ENCODE results near the gene TRPT1. TPM values are rescaled to one million over a fixed set of nuclear protein-coding genes. Genes with fewer than 3 reads are reported as not detected.
A peak's percentile ranks its signal among the peaks of the same experiment; 100 is the strongest.

TRPT1 gene
- total RNA-seq, 2 donors from 2014 or later, result 30.5 to 35.7 TPM

DNA sequence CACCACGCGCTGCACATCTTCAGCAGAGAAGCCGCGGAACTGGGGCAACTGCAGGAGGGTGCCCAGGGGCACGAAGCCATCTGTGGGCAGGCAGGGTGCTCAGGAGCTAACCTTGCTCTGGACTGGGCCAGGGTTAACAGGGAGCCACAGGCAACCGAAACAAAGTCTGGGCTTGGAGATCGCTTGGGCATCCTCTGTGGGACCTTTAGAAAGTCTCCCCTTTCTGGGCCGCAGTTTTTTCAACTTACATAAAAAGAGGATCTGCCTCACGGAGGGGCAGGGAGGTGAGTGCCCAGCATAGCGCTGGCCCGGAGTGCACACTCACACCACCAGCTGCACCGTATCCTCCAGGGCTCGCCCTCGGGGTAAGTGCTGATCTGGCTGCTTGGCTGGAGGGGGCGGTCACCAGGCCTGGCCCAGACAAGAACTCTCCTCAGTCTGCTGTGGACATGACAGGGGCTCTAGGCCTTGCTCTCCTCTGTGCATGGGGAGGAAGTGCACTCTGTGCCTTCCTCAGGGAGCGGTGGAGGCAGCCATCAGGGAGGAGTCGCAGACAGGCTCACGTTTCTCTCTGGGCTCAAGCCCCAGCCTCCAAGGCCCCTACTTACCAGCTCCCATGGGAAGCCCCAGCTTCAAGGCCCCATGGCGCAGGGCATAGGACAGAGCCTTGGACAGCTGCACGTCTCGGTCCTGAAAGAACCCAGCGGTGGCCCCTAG lies 937 bp downstream of the TRPT1 start:
- peak overlapping the region; percentile 84 for H3K4me3 Mint-ChIP-seq
- H3K4me1 Mint-ChIP-seq (ENCODE audit: low read depth in 2 of 2), result peaks cover 20 to 25% of the 10 kb centered on the region in 2 donors
- H3K27me3 Mint-ChIP-seq, result no peaks in the 10 kb centered on the region
- H3K36me3 Mint-ChIP-seq, result no peaks in the 10 kb centered on the region
- no peak for ATAC-seq
- no peaks in the 10 kb centered on the region for H3K9me3 Mint-ChIP-seq
- H3K27ac Mint-ChIP-seq, result peak overlapping the region; percentile 79 to 80
- no peak for DNase-seq (ENCODE audit: low spot score)

DNA sequence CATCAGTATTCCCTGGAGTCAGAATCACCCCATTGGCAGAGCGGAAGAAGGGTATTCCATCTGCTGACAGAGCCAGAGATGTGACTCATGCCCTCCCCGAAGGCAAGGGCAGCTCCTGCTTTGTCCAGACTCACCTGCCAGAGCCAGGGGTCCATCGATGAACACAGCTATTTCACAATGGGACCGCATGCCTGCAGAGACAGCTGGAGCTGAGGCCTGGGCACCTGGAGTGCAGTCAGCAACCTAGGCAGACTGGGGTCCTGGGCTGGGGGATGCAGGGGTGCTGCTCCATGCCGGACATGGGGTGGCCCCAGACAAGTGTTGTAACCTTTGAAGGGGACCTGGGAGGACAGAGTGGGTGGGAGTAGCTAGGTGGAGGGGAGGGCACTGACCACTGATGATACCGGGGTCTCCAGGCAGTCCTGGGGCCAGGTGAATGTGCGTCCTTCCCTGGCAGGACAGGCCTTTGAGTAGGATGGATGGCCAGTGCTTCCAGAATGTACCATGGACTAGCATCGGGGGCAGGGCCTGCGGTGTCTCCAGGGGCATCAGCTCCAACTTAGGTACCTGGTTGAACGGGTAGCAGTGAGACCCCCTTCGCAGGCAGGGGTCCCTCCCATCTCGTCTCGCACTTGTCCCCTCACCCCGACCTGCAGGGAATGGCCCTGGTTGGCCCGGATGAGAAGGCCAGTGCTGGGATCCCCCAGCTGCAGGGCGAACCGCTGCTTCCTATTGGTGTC lies 1.7 kb downstream of the TRPT1 start:
- Mint-ChIP-seq H3K9me3 (no peaks in the 10 kb centered on the region), H3K36me3 (no peaks in the 10 kb centered on the region), H3K4me1 (ENCODE audit: low read depth in 2 of 2) (peaks cover 15 to 18% of the 10 kb centered on the region in 2 donors), H3K4me3 (peak overlapping the region; percentile 84), H3K27me3 (no peaks in the 10 kb centered on the region), H3K27ac (peak overlapping the region; percentile 79 to 80)
- DNase-seq (ENCODE audit: low spot score) (peak; percentile 53), ATAC-seq (no peak)

- Mint-ChIP-seq H3K9me3 (no peaks in the 10 kb centered on the region), H3K27ac (no peak overlapping the region), H3K27me3 (no peaks in the 10 kb centered on the region), H3K36me3 (no peaks in the 10 kb centered on the region), H3K4me3 (no peak overlapping the region), H3K4me1 (ENCODE audit: low read depth in 2 of 2) (peaks cover 20% of the 10 kb centered on the region in 2 donors)
- ATAC-seq (no peak), DNase-seq (ENCODE audit: low spot score) (peak; percentile 60)
These were observed 2.9 kb downstream of the TRPT1 start for GRCh38 chr11:64223001-64223651.

GRCh38 chr11:64222651-64223000 lies 3.4 kb downstream of the TRPT1 start:
- Mint-ChIP-seq H3K27ac (no peak overlapping the region), H3K4me1 (ENCODE audit: low read depth in 2 of 2) (peaks cover 16 to 19% of the 10 kb centered on the region in 2 donors), H3K9me3 (no peaks in the 10 kb centered on the region)

GRCh38 chr11:64220798-64221197 lies 5.2 kb downstream of the TRPT1 start:
- ATAC-seq (no peak), DNase-seq (ENCODE audit: low spot score) (no peak)
- Mint-ChIP-seq H3K4me3 (no peak overlapping the region), H3K27me3 (no peaks in the 10 kb centered on the region), H3K27ac (no peak overlapping the region), H3K9me3 (no peaks in the 10 kb centered on the region), H3K4me1 (ENCODE audit: low read depth in 2 of 2) (peaks cover 11 to 15% of the 10 kb centered on the region in 2 donors), H3K36me3 (peaks cover 4% of the 10 kb centered on the region)

More at GRCh38 chr11:64222651-64223000, 3.4 kb downstream of the TRPT1 start:
- ATAC-seq (no peak), DNase-seq (ENCODE audit: low spot score) (no peak)
- H3K27me3 Mint-ChIP-seq, result no peaks in the 10 kb centered on the region
- H3K4me3 Mint-ChIP-seq, result no peak overlapping the region
- H3K36me3 Mint-ChIP-seq, result no peaks in the 10 kb centered on the region

GRCh38 chr11:64220271-64220670 lies 5.7 kb downstream of the TRPT1 start:
- H3K27me3 Mint-ChIP-seq, result no peaks in the 10 kb centered on the region
- H3K36me3 Mint-ChIP-seq, result peaks cover 6% of the 10 kb centered on the region
- no peaks in the 10 kb centered on the region for H3K9me3 Mint-ChIP-seq
- DNase-seq (ENCODE audit: low spot score), result no peak
- ATAC-seq, result no peak
- H3K4me1 Mint-ChIP-seq (ENCODE audit: low read depth in 2 of 2), result peaks cover 10 to 13% of the 10 kb centered on the region in 2 donors
- no peak overlapping the region for H3K4me3 Mint-ChIP-seq
- no peak overlapping the region for H3K27ac Mint-ChIP-seq

DNA sequence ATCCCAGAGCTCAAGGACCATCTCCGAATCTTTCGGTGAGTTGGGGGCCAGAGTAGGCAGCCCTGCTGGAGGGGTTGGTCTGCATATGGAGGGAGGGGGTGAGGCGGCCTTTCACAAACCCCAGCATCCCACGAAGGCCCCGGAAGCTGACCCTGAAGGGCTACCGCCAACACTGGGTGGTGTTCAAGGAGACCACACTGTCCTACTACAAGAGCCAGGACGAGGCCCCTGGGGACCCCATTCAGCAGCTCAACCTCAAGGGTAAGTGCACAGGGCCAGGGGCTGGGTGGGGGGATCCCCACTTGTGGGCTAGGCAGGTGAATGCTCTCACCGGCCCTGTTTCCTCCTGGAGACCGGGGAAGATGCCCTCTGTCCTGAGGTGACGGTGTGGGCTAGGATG lies 6.2 kb downstream of the TRPT1 start:
- Mint-ChIP-seq H3K9me3 (no peaks in the 10 kb centered on the region), H3K4me3 (no peak overlapping the region), H3K27ac (no peak overlapping the region), H3K36me3 (peaks cover 10% of the 10 kb centered on the region), H3K27me3 (no peaks in the 10 kb centered on the region), H3K4me1 (ENCODE audit: low read depth in 2 of 2) (peaks cover 12 to 16% of the 10 kb centered on the region in 2 donors)
- no peak for DNase-seq (ENCODE audit: low spot score)
- no peak for ATAC-seq

DNA sequence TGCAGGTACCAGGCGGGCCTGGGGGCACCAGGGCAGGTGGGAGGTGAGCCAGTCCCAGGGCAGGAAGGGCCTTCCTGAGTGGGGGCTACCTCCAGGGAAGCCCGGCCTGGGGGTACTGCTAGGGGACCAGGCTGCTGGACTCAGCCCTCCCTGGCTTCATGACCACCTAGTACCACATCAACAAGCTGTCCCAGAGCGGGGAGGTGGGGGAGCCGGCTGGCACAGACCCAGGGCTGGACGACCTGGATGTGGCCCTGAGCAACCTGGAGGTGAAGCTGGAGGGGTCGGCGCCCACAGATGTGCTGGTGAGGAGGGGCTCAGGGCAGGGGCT lies 6.7 kb downstream of the TRPT1 start:
- H3K4me3 Mint-ChIP-seq, result no peak overlapping the region
- no peak overlapping the region for H3K27ac Mint-ChIP-seq
- H3K36me3 Mint-ChIP-seq, result peaks cover 10% of the 10 kb centered on the region
- ATAC-seq (no peak), DNase-seq (ENCODE audit: low spot score) (no peak)
- no peaks in the 10 kb centered on the region for H3K9me3 Mint-ChIP-seq
- H3K27me3 Mint-ChIP-seq, result no peaks in the 10 kb centered on the region
- H3K4me1 Mint-ChIP-seq (ENCODE audit: low read depth in 2 of 2), result peaks cover 12 to 16% of the 10 kb centered on the region in 2 donors

DNA sequence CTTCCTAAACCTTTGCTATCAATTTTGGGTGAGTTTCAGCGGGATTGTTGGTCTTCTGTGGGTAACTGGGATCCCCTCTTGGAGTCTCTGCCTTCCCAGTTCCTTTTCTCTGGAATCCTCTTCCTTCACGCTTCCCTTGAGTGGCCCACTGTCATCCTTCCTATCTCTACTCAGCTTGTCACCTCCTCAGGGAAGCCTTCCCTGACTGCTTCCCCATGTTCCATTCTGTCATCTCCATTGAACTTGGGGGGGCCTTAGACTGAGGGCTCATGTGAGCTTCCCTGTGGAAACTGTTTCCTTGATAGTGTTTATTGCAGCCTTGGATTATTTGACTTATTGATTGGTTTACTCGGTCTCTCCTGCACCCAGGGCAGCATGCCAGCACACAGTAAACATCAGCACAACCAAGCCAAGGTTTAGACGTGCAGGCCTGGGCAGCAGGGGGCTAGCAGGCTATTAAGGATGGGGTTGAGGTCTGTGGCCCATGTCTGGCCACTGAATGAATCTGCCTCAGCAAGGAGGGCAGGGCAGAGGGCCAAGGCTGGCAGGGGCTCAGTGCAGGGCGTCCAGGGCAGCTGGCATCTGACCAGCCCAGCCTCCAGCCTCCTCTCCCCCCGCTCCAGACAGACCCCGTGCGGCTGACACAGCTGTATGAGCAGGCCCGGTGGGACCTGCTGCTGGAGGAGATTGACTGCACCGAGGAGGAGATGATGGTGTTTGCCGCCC lies 7.2 kb downstream of the TRPT1 start:
- peak overlapping the region; percentile 11 to 78 for H3K27ac Mint-ChIP-seq
- H3K9me3 Mint-ChIP-seq, result no peaks in the 10 kb centered on the region
- H3K4me1 Mint-ChIP-seq (ENCODE audit: low read depth in 2 of 2), result peaks cover 12 to 18% of the 10 kb centered on the region in 2 donors
- DNase-seq (ENCODE audit: low spot score), result no peak
- no peak for ATAC-seq
- H3K36me3 Mint-ChIP-seq, result peaks cover 10% of the 10 kb centered on the region
- H3K4me3 Mint-ChIP-seq, result no peak overlapping the region
- no peaks in the 10 kb centered on the region for H3K27me3 Mint-ChIP-seq

GRCh38 chr11:64216879-64217278 lies 9.1 kb downstream of the TRPT1 start:
- Mint-ChIP-seq H3K36me3 (peaks cover 18% of the 10 kb centered on the region), H3K9me3 (no peaks in the 10 kb centered on the region), H3K27me3 (no peaks in the 10 kb centered on the region), H3K27ac (no peak overlapping the region), H3K4me3 (no peak overlapping the region), H3K4me1 (ENCODE audit: low read depth in 2 of 2) (peaks cover 18 to 31% of the 10 kb centered on the region in 2 donors)
- ATAC-seq (no peak), DNase-seq (ENCODE audit: low spot score) (no peak)

GRCh38 chr11:64211181-64211872 lies 14.7 kb downstream of the TRPT1 start:
- Mint-ChIP-seq H3K27me3 (no peaks in the 10 kb centered on the region), H3K36me3 (peaks cover 14% of the 10 kb centered on the region), H3K4me1 (ENCODE audit: low read depth in 2 of 2) (peaks cover 27 to 41% of the 10 kb centered on the region in 2 donors), H3K9me3 (no peaks in the 10 kb centered on the region), H3K4me3 (no peak overlapping the region), H3K27ac (peak overlapping the region; percentile 13 to 68)
- ATAC-seq, result no peak
- no peak for DNase-seq (ENCODE audit: low spot score)

- Mint-ChIP-seq H3K4me3 (no peak overlapping the region), H3K27me3 (no peaks in the 10 kb centered on the region), H3K9me3 (no peaks in the 10 kb centered on the region), H3K27ac (peak overlapping the region in 1 of 2 donors; percentile 97), H3K36me3 (peaks cover 14% of the 10 kb centered on the region), H3K4me1 (ENCODE audit: low read depth in 2 of 2) (peaks cover 27 to 49% of the 10 kb centered on the region in 2 donors)
- ATAC-seq (no peak), DNase-seq (ENCODE audit: low spot score) (no peak)
These were observed 15.5 kb downstream of the TRPT1 start for GRCh38 chr11:64210301-64211020.

DNA sequence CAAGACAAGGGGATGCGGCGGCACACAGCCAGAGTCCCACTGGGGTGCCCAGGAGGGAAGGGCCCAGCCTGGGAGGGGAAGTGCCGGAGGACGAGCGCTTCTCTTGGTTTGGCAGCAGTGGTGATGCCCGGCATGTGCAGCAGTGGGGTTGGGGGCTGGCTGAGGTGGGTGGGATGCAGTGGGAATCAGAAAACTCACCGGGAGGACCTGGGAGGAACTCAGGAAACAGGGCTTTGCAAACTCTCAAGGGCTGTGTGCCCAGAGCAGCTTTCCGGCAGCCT lies 16.5 kb downstream of the TRPT1 start:
- Mint-ChIP-seq H3K27me3 (no peaks in the 10 kb centered on the region), H3K27ac (peak overlapping the region; percentile 95 to 97), H3K4me3 (peak overlapping the region; percentile 90), H3K9me3 (no peaks in the 10 kb centered on the region), H3K4me1 (ENCODE audit: low read depth in 2 of 2) (peaks cover 25 to 49% of the 10 kb centered on the region in 2 donors), H3K36me3 (peaks cover 11% of the 10 kb centered on the region)
- DNase-seq (ENCODE audit: low spot score) (no peak), ATAC-seq (no peak)
